ENCODE data around the gene TMUB2. TPM values are rescaled to one million over a fixed set of nuclear protein-coding genes. Genes with fewer than 3 reads are reported as not detected.

TMUB2 gene
- total RNA-seq, 1 donor from 2014 or later = 39.5 TPM

DNA sequence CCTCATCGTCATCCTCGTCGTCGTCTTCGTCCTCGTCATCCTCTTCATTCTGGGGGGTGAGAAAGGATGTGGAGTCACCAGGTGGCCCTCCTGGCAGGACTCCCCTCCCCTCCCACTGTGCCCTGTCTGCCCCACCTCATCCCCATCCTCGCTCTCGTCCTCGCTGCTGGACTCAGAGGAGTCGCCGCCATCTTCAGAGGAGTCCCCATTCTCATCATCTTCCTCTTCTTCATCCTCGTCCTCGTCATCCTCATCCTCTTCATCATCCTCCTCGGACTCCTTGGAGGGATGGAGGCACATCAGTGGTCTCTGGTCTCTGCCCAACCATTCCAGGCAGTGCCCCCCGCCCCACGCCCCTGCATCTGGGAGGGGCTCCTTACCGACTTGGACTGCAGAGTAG lies 20.5 kb downstream of the TMUB2 start:
- TF ChIP-seq CTCF (conservative IDR thresholded peaks at IDR 0.05) = no peak
- no peak overlapping the region for H3K4me3 Mint-ChIP-seq
- H3K36me3 Mint-ChIP-seq = peaks cover 8% of the 10 kb centered on the region
- no peaks in the 10 kb centered on the region for H3K27me3 Mint-ChIP-seq
- no peak for DNase-seq (ENCODE audit: extremely low spot score, unreplicated experiment)
- no peak overlapping the region for H3K27ac Mint-ChIP-seq
- peaks cover 12% of the 10 kb centered on the region for H3K4me1 Mint-ChIP-seq (ENCODE audit: unreplicated experiment)
- no peaks in the 10 kb centered on the region for H3K9me3 Mint-ChIP-seq

GRCh38 chr17:44207743-44208142 lies 21.0 kb downstream of the TMUB2 start:
- Mint-ChIP-seq H3K4me1 (ENCODE audit: unreplicated experiment) (peaks cover 12% of the 10 kb centered on the region), H3K9me3 (no peaks in the 10 kb centered on the region), H3K27ac (no peak overlapping the region), H3K27me3 (no peaks in the 10 kb centered on the region), H3K36me3 (peaks cover 8% of the 10 kb centered on the region), H3K4me3 (no peak overlapping the region)
- no peak for DNase-seq (ENCODE audit: extremely low spot score, unreplicated experiment)
- no peak for TF ChIP-seq CTCF (conservative IDR thresholded peaks at IDR 0.05)

DNA sequence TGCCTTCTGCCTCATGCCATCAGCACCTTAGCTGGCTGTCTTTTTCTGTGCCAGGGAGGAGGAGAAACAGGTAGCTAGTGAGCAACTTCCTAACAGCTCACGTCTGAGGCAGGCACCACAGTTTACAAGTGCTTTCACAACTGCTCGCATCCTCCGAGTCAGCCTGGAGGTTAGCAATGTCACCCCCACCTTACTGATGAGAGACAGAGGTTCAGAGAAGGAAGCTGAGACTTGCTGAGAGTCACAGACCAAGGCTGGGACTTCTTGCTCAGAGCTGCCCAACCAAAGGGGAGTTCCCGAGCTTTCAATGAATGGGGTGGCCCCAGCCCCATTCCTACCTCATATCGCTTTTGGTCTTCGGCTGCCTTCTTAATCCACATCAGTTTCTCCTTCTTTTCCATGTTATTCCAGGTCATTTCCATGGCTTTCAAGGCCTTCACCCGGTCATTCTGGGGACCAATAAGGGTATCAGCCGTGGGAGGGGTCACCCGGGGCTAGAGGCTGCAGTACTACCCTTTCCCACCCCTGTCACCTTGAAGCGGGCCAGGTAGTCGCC lies 23.1 kb downstream of the TMUB2 start:
- Mint-ChIP-seq H3K4me1 (ENCODE audit: unreplicated experiment) (peaks cover 7% of the 10 kb centered on the region), H3K36me3 (peaks cover 14% of the 10 kb centered on the region), H3K27me3 (no peaks in the 10 kb centered on the region), H3K4me3 (no peak overlapping the region), H3K27ac (no peak overlapping the region), H3K9me3 (no peaks in the 10 kb centered on the region)
- no peak for TF ChIP-seq CTCF (conservative IDR thresholded peaks at IDR 0.05)
- DNase-seq (ENCODE audit: extremely low spot score, unreplicated experiment) = no peak

DNA sequence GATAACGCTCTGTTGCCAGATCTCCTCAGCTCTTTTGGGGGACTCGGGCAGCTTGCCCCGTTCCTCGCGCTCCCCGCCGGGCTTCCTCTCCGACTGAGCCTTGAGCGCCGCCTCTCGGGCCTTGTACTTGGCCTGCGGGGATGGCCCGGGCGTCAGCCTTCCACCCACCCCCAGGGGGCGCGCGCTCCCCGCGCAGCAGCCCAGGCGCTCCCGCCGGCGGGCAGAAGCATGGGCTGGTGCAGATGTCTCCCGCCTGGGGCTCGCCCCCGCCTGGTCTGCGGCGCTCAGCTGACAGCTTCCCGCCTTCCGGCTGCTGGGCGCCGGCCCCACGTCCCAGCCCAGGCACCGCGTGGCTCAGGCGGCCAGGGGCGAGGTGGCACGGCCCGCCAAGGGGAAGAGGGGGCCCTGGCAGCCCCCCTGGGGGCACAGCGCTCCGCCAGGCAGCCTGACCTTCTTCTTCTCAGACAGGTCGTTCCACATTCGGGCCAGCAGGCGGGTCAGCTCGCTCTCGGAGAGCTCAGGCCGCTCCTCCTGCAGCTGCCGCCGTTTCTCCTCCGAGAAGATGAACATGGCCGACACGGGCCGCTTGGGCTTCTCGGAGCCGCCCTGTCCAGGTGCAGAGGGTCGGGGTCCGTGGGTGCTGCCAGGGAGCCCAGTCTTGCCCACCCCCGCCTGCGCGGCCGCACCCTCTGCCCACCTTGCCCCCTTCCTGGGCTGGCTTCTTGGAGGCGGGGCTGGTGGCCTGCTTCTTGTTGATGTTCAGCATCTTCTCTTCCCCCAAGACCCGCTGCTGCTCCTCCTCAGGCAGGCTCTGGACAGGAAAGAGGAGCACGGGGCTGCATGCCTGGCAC lies 23.8 kb downstream of the TMUB2 start:
- no peak overlapping the region for H3K27ac Mint-ChIP-seq
- DNase-seq (ENCODE audit: extremely low spot score, unreplicated experiment) = peak; percentile 89
- no peak overlapping the region for H3K4me3 Mint-ChIP-seq
- no peaks in the 10 kb centered on the region for H3K27me3 Mint-ChIP-seq
- H3K36me3 Mint-ChIP-seq = peaks cover 17% of the 10 kb centered on the region
- TF ChIP-seq CTCF (conservative IDR thresholded peaks at IDR 0.05) = peak; percentile 93
- H3K9me3 Mint-ChIP-seq = no peaks in the 10 kb centered on the region
- peaks cover 6% of the 10 kb centered on the region for H3K4me1 Mint-ChIP-seq (ENCODE audit: unreplicated experiment)

DNA sequence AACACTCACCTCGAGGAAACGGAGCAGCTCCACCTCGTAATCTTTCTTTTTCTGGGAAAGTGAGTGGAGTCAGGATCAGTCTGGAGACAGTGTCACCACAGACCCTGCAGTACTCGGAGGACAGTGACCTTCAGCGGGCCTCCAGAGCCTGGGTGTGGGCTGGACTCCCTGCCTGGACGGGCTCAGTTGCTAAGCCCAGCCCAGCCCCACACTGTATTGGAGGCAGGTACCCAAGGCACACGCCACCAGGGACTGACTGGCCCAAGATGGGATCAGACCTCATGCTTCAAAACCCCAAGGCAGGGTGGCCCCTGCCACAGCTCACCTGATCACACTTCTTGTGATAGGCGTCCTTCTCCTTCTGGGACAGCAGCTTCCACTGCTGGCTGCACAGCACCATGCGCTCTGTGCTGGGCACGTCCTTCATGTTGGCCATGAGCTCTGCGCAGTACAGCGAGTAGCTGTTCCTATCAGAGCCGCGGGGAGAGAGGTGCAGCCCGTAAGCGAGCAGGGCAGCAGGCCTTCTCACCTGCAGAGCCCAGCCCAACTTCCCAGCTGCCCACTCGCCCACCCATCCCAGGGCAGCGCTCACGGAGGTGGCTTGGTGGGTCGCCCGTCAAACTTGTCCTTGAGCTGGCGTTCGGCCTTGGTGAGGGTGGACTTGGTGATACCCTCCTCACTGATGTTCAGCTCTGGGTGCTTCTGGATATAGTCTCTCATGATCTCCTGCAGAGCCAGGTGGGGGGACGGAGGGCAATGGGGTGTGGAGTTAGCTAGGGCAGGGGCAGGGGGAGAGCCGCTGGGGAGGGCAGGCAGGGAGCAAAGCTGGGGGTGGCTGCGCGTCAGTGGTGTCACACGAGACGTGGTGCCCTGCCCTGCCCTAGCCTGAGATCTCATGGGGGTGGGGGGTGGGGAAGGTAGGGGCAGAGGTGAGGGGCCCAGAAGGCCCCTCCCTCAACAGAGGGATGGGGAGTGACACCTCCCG lies 24.8 kb downstream of the TMUB2 start:
- Mint-ChIP-seq H3K4me1 (ENCODE audit: unreplicated experiment) (peaks cover 3% of the 10 kb centered on the region), H3K27ac (no peak overlapping the region), H3K27me3 (no peaks in the 10 kb centered on the region), H3K36me3 (peaks cover 17% of the 10 kb centered on the region), H3K4me3 (no peak overlapping the region), H3K9me3 (no peaks in the 10 kb centered on the region)
- DNase-seq (ENCODE audit: extremely low spot score, unreplicated experiment) = no peak
- TF ChIP-seq CTCF (conservative IDR thresholded peaks at IDR 0.05) = no peak
